Smooth muscle cell (in vitro differentiated cells): Measurements from ENCODE around the gene STK17B. TPM values are rescaled to one million over a fixed set of nuclear protein-coding genes. Genes with fewer than 3 reads are reported as not detected.

Source experiments
- DNase-seq: peaks from one replicate; lab custom pipeline; 2025; ENCODE audit not compliant: unreplicated experiment; lab: John Stamatoyannopoulos, UW
- H2AFZ ChIP-seq: fragments of 200-600 bp; sonication (generic); 2 replicates; pipeline ENCODE4 v1.6.0; 2016; ENCODE audit warnings: antibody characterized with exemption, low read depth, mild to moderate bottlenecking
- H3F3A ChIP-seq: fragments of 200-600 bp; sonication (generic); 2 replicates; pipeline ENCODE4 v1.6.0; 2017; ENCODE audit warnings: antibody characterized with exemption, low read depth
- H3K27ac ChIP-seq: fragments of 200-600 bp; sonication (generic); 2 replicates; pipeline ENCODE4 v1.5.1; 2016; ENCODE audit warnings: low read depth, mild to moderate bottlenecking
- H3K27me3 ChIP-seq: fragments of 200-600 bp; sonication (generic); 2 replicates; pipeline ENCODE4 v1.6.1; 2016; ENCODE audit warnings: low read depth, mild to moderate bottlenecking
- H3K36me3 ChIP-seq: fragments of 200-600 bp; sonication (generic); 2 replicates; pipeline ENCODE4 v1.5.1; 2016; ENCODE audit warnings: low read depth
- H3K4me1 ChIP-seq: fragments of 200-600 bp; sonication (generic); 2 replicates; pipeline ENCODE4 v1.5.1; 2016; ENCODE audit warnings: low read depth
- H3K4me2 ChIP-seq: fragments of 200-600 bp; sonication (generic); 2 replicates; pipeline ENCODE4 v1.6.0; 2016; ENCODE audit warnings: mild to moderate bottlenecking
- H3K4me3 ChIP-seq: fragments of 200-600 bp; sonication (generic); 2 replicates; pipeline ENCODE4 v1.5.1; 2016; ENCODE audit warnings: mild to moderate bottlenecking
- H3K79me2 ChIP-seq: fragments of 200-600 bp; sonication (generic); 2 replicates; pipeline ENCODE4 v1.6.0; 2016; ENCODE audit warnings: low read depth, mild to moderate bottlenecking
- H3K9ac ChIP-seq: fragments of 200-600 bp; sonication (generic); 2 replicates; pipeline ENCODE4 v1.6.0; 2016; ENCODE audit warnings: low read depth
- H3K9me3 ChIP-seq: fragments of 200-600 bp; sonication (generic); replicated peaks from 2 replicates; pipeline ENCODE4 v1.5.1; 2016; ENCODE audit warnings: low read depth
- H4K20me1 ChIP-seq: fragments of 200-600 bp; sonication (generic); 2 replicates; pipeline ENCODE4 v1.6.0; 2016; ENCODE audit warnings: low read depth
- WGBS: methylation state at CpG from one replicate; pipeline ENCODE4 v1.1.7; 2016; ENCODE audit warnings: low lambda C conversion rate; 5-methylcytosine and 5-hydroxymethylcytosine counted together
- polyA plus RNA-seq: library from polyadenylated mRNA; unstranded; fragments of >200 nt; fragmentation: Nextera tagmentation; extraction: Ambion mirVana; gene quantifications from 2 replicates; pipeline ENCODE4 v1.2.1, GENCODE V29; 2016
- total RNA-seq: library from RNA; depleted of rRNA; stranded (reverse); fragments of >200 nt; gene quantifications from 2 replicates; pipeline ENCODE4 v1.2.3, GENCODE V29; 2014
- TF ChIP-seq, protein P1 (sequence below): fragments of 200-600 bp; sonication (generic); IDR thresholded peaks from 2 replicates; pipeline ENCODE4 v1.5.1; 2017; ENCODE audit warnings: borderline replicate concordance, mild to moderate bottlenecking, antibody characterized with exemption; ENCODE audit not compliant: insufficient read depth, poor library complexity, severe bottlenecking

STK17B gene
- total and polyA plus RNA-seq, 2 experiments from 2014 or later, result 33.5 to 165 TPM

DNA sequence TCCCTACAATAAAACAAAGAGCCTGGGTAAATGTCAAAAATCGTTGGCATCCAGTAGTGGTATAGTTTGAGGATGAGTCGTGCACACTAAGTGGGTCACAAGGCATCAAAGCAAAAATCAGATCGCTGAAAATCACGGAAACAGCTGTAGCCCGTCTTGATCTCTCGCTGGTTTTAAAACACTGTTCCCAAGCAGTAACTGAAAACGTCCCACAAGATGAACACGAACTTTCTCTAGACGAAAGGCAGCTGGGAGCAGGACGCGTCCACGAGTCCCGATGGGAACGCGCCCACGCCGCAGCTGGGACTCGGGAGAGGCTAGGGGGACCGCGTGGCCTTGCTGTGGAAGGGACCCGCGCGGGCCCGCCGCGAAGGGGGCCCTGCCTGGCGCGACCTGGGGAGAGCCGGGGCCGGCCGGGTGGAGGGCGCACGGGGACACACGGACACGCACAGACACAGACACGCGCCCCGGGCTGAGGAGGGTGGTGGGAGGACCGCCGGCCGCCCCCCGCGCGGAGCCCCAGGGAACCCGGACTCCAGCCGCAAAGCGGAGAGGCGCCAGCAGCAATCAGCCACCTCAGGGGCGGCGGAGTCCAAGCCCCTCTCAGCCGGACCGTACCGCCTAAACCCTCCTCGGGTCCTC lies 651 bp downstream of the STK17B start:
- H3K79me2 ChIP-seq, result peaks cover 56% of the 10 kb centered on the region
- peaks cover 12% of the 10 kb centered on the region for H3F3A ChIP-seq
- TF ChIP-seq, protein P1, sequence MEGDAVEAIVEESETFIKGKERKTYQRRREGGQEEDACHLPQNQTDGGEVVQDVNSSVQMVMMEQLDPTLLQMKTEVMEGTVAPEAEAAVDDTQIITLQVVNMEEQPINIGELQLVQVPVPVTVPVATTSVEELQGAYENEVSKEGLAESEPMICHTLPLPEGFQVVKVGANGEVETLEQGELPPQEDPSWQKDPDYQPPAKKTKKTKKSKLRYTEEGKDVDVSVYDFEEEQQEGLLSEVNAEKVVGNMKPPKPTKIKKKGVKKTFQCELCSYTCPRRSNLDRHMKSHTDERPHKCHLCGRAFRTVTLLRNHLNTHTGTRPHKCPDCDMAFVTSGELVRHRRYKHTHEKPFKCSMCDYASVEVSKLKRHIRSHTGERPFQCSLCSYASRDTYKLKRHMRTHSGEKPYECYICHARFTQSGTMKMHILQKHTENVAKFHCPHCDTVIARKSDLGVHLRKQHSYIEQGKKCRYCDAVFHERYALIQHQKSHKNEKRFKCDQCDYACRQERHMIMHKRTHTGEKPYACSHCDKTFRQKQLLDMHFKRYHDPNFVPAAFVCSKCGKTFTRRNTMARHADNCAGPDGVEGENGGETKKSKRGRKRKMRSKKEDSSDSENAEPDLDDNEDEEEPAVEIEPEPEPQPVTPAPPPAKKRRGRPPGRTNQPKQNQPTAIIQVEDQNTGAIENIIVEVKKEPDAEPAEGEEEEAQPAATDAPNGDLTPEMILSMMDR, result no peak
- peak; percentile 36 for DNase-seq
- peaks cover 24% of the 10 kb centered on the region for H3K4me1 ChIP-seq
- peaks cover 55% of the 10 kb centered on the region for H4K20me1 ChIP-seq
- no peaks in the 10 kb centered on the region for H3K36me3 ChIP-seq
- H3K27ac ChIP-seq, result peak overlapping the region; percentile 85
- H3K4me2 ChIP-seq, result peak overlapping the region; percentile 89
- H3K9me3 ChIP-seq, result no peaks in the 10 kb centered on the region
- no peaks in the 10 kb centered on the region for H3K27me3 ChIP-seq
- H3K4me3 ChIP-seq, result peak overlapping the region; percentile 90
- under 1% methylated on average over 50 of the region's 54 CpGs for WGBS
- H2AFZ ChIP-seq, result peak overlapping the region; percentile 6
- peak overlapping the region; percentile 85 for H3K9ac ChIP-seq

DNA sequence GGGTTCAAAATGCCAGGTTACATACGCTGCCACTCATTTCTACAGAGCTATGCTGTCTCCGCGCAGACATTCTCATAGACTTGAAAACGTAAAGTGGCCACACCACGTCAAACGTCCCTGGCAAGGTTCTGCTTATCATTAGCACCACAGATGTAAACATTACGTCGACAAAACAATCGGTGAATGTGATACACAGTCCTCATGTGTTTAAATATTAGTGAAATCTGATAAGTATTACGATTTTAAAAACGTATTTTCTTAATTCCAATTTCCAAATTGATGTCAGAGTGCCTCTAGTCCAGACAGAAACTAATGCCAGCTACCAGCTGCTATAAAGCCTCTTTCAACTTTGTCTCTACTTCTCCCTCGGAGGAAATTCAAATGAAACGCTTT lies 1.2 kb downstream of the STK17B start:
- Histone ChIP-seq H3K4me1 (peaks cover 29% of the 10 kb centered on the region), H3F3A (peaks cover 12% of the 10 kb centered on the region), H3K9ac (peak overlapping the region; percentile 85), H3K4me2 (peak overlapping the region; percentile 89), H3K9me3 (no peaks in the 10 kb centered on the region), H3K27me3 (no peaks in the 10 kb centered on the region), H3K79me2 (peaks cover 62% of the 10 kb centered on the region), H3K27ac (peak overlapping the region; percentile 85), H3K36me3 (no peaks in the 10 kb centered on the region), H4K20me1 (peaks cover 59% of the 10 kb centered on the region), H2AFZ (peak overlapping the region; percentile 6), H3K4me3 (peak overlapping the region; percentile 90)
- TF ChIP-seq, protein P1, result no peak
- WGBS, result 3% methylated on average over 13 of the region's 13 CpGs
- DNase-seq, result no peak

DNA sequence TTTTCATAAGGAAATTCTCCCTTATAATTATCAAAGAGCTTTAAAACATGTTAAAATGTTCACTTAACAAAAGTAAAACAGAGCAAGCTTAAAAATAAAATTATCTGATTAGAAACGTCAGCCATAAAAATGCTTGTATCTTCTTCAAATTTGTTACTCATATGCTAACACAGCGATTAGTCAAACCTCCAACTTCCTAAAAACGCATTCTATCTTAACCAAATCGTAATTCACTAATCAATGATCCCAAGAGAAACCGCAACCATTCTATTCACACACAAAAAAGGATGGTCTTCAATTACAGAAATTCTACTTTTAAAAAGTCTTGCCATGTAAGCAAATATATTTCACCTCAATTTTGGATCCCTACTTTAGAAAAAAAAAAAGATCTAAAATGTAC lies 1.9 kb downstream of the STK17B start:
- TF ChIP-seq, protein P1, result no peak
- peaks cover 65% of the 10 kb centered on the region for H4K20me1 ChIP-seq
- no peaks in the 10 kb centered on the region for H3K27me3 ChIP-seq
- peak overlapping the region; percentile 90 for H3K4me3 ChIP-seq
- H3K4me1 ChIP-seq, result peaks cover 36% of the 10 kb centered on the region
- DNase-seq, result no peak
- peak overlapping the region; percentile 89 for H3K4me2 ChIP-seq
- no peaks in the 10 kb centered on the region for H3K36me3 ChIP-seq
- no peak overlapping the region for H2AFZ ChIP-seq
- peaks cover 68% of the 10 kb centered on the region for H3K79me2 ChIP-seq
- peaks cover 12% of the 10 kb centered on the region for H3F3A ChIP-seq
- H3K27ac ChIP-seq, result peak overlapping the region; percentile 85
- H3K9ac ChIP-seq, result peak overlapping the region; percentile 85
- 32% methylated on average over 5 of the region's 5 CpGs for WGBS
- H3K9me3 ChIP-seq, result no peaks in the 10 kb centered on the region

DNA sequence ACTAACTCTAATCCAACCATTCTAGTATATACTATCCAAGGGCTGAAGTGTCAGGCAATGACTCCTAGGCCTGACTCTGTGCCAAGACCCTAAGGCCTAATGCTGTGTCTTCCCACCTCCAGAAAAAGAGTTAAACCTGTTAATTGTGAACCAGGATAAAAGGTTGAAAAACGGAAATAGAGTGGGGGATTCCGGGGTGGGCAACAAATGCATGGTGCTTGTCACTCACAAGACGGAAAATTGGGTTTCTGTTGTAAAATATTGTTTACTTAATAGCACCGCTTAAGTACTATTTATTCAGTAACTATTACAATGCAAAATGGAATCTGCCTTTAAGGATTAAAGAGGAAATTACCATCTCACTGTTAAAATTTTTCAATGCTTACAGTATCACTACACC lies 3.2 kb downstream of the STK17B start:
- TF ChIP-seq, protein P1, result no peak
- H3K4me2 ChIP-seq, result peak overlapping the region; percentile 89
- WGBS, result 45% methylated on average over 4 of the region's 4 CpGs
- H3K79me2 ChIP-seq, result peaks cover 82% of the 10 kb centered on the region
- peak overlapping the region; percentile 85 for H3K9ac ChIP-seq
- H3K27ac ChIP-seq, result peak overlapping the region; percentile 85
- no peaks in the 10 kb centered on the region for H3K36me3 ChIP-seq
- H2AFZ ChIP-seq, result no peak overlapping the region
- H4K20me1 ChIP-seq, result peaks cover 79% of the 10 kb centered on the region
- peaks cover 12% of the 10 kb centered on the region for H3F3A ChIP-seq
- H3K4me3 ChIP-seq, result peak overlapping the region; percentile 90
- peaks cover 36% of the 10 kb centered on the region for H3K4me1 ChIP-seq
- H3K27me3 ChIP-seq, result no peaks in the 10 kb centered on the region
- no peaks in the 10 kb centered on the region for H3K9me3 ChIP-seq
- DNase-seq, result no peak
